ENCODE results near the gene BRD3OS. TPM values are rescaled to one million over a fixed set of nuclear protein-coding genes. Genes with fewer than 3 reads are reported as not detected.
"Not testable (repeated sequence)": the region's sequence is repeated elsewhere in the genome, so short reads cannot be mapped to it uniquely, and the experiment has no call there.

BRD3OS gene
- total RNA-seq, 1 donor from 2014 or later = 31.6 TPM

- peaks cover 6% of the 10 kb centered on the region for H3K4me1 Mint-ChIP-seq (ENCODE audit: low read depth, unreplicated experiment)
- TF ChIP-seq, protein P1, sequence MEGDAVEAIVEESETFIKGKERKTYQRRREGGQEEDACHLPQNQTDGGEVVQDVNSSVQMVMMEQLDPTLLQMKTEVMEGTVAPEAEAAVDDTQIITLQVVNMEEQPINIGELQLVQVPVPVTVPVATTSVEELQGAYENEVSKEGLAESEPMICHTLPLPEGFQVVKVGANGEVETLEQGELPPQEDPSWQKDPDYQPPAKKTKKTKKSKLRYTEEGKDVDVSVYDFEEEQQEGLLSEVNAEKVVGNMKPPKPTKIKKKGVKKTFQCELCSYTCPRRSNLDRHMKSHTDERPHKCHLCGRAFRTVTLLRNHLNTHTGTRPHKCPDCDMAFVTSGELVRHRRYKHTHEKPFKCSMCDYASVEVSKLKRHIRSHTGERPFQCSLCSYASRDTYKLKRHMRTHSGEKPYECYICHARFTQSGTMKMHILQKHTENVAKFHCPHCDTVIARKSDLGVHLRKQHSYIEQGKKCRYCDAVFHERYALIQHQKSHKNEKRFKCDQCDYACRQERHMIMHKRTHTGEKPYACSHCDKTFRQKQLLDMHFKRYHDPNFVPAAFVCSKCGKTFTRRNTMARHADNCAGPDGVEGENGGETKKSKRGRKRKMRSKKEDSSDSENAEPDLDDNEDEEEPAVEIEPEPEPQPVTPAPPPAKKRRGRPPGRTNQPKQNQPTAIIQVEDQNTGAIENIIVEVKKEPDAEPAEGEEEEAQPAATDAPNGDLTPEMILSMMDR (IDR thresholded peaks at IDR 0.05; ENCODE audit: partially characterized antibody, unreplicated experiment) = no peak
- H3K9me3 Mint-ChIP-seq (ENCODE audit: unreplicated experiment) = peaks cover 19% of the 10 kb centered on the region
- H3K36me3 Mint-ChIP-seq (ENCODE audit: unreplicated experiment) = peaks cover 4% of the 10 kb centered on the region
- peaks cover 13% of the 10 kb centered on the region for H3K27me3 Mint-ChIP-seq (ENCODE audit: unreplicated experiment)
- DNase-seq = no peak
- H3K4me3 Mint-ChIP-seq (ENCODE audit: unreplicated experiment) = no peak overlapping the region
- no peak overlapping the region for H3K27ac Mint-ChIP-seq (ENCODE audit: unreplicated experiment)
Measured at GRCh38 chr9:134069480-134070399, 44.5 kb downstream of the BRD3OS start.

- H3K4me3 Mint-ChIP-seq (ENCODE audit: unreplicated experiment) = no peak overlapping the region
Measured at GRCh38 chr9:134071149-134071548, 45.9 kb downstream of the BRD3OS start.

GRCh38 chr9:134072683-134073082, 47.4 kb downstream of the BRD3OS start:
- H3K27me3 Mint-ChIP-seq (ENCODE audit: unreplicated experiment); H3K27ac Mint-ChIP-seq (ENCODE audit: unreplicated experiment); H3K4me1 Mint-ChIP-seq (ENCODE audit: low read depth, unreplicated experiment); H3K4me3 Mint-ChIP-seq (ENCODE audit: unreplicated experiment); DNase-seq: not testable (repeated sequence)
- H3K36me3 Mint-ChIP-seq (ENCODE audit: unreplicated experiment) = peaks cover 14% of the 10 kb centered on the region
- H3K9me3 Mint-ChIP-seq (ENCODE audit: unreplicated experiment) = peaks cover 17% of the 10 kb centered on the region

More at GRCh38 chr9:134071149-134071548, 45.9 kb downstream of the BRD3OS start:
- peaks cover 21% of the 10 kb centered on the region for H3K9me3 Mint-ChIP-seq (ENCODE audit: unreplicated experiment)
- no peak overlapping the region for H3K27ac Mint-ChIP-seq (ENCODE audit: unreplicated experiment)
- peaks cover 8% of the 10 kb centered on the region for H3K36me3 Mint-ChIP-seq (ENCODE audit: unreplicated experiment)
- peaks cover 11% of the 10 kb centered on the region for H3K27me3 Mint-ChIP-seq (ENCODE audit: unreplicated experiment)
- no peak for DNase-seq
- peaks cover 4% of the 10 kb centered on the region for H3K4me1 Mint-ChIP-seq (ENCODE audit: low read depth, unreplicated experiment)
- TF ChIP-seq, protein P1 (IDR thresholded peaks at IDR 0.05; ENCODE audit: partially characterized antibody, unreplicated experiment) = no peak

- H3K4me1 Mint-ChIP-seq (ENCODE audit: low read depth, unreplicated experiment) = peaks cover 2% of the 10 kb centered on the region
- no peak overlapping the region for H3K4me3 Mint-ChIP-seq (ENCODE audit: unreplicated experiment)
- TF ChIP-seq, protein P1 (IDR thresholded peaks at IDR 0.05; ENCODE audit: partially characterized antibody, unreplicated experiment) = no peak
- no peak for DNase-seq
- peaks cover 6% of the 10 kb centered on the region for H3K27me3 Mint-ChIP-seq (ENCODE audit: unreplicated experiment)
- peaks cover 17% of the 10 kb centered on the region for H3K9me3 Mint-ChIP-seq (ENCODE audit: unreplicated experiment)
- H3K27ac Mint-ChIP-seq (ENCODE audit: unreplicated experiment) = no peak overlapping the region
- H3K36me3 Mint-ChIP-seq (ENCODE audit: unreplicated experiment) = peaks cover 14% of the 10 kb centered on the region
Measured at GRCh38 chr9:134073500-134073899, 48.2 kb downstream of the BRD3OS start.

GRCh38 chr9:134075689-134076088, 50.4 kb downstream of the BRD3OS start:
- not testable (repeated sequence) for H3K4me1 Mint-ChIP-seq (ENCODE audit: low read depth, unreplicated experiment); H3K27me3 Mint-ChIP-seq (ENCODE audit: unreplicated experiment); H3K27ac Mint-ChIP-seq (ENCODE audit: unreplicated experiment); H3K4me3 Mint-ChIP-seq (ENCODE audit: unreplicated experiment); DNase-seq
- Mint-ChIP-seq H3K9me3 (ENCODE audit: unreplicated experiment) (peaks cover 15% of the 10 kb centered on the region), H3K36me3 (ENCODE audit: unreplicated experiment) (peaks cover 14% of the 10 kb centered on the region)

GRCh38 chr9:134076644-134077043, 51.4 kb downstream of the BRD3OS start:
- TF ChIP-seq, protein P1 (IDR thresholded peaks at IDR 0.05; ENCODE audit: partially characterized antibody, unreplicated experiment) = no peak
- peaks cover 3% of the 10 kb centered on the region for H3K27me3 Mint-ChIP-seq (ENCODE audit: unreplicated experiment)
- DNase-seq = no peak
- no peaks in the 10 kb centered on the region for H3K4me1 Mint-ChIP-seq (ENCODE audit: low read depth, unreplicated experiment)
- H3K9me3 Mint-ChIP-seq (ENCODE audit: unreplicated experiment) = peaks cover 15% of the 10 kb centered on the region
- peaks cover 14% of the 10 kb centered on the region for H3K36me3 Mint-ChIP-seq (ENCODE audit: unreplicated experiment)
- H3K4me3 Mint-ChIP-seq (ENCODE audit: unreplicated experiment) = no peak overlapping the region
- no peak overlapping the region for H3K27ac Mint-ChIP-seq (ENCODE audit: unreplicated experiment)

Measured in glutamatergic neuron (in vitro differentiated cells).